ENCODE data around the gene ETV6.

Gene ETV6

GRCh38 chr12:11745113-11745512, 95.6 kb downstream of the ETV6 start:
- no peak for DNase-seq

- DNase-seq: no peak
These were observed 96.7 kb downstream of the ETV6 start for GRCh38 chr12:11746024-11746771.

- DNase-seq: no peak
These were observed 97.7 kb downstream of the ETV6 start for GRCh38 chr12:11746940-11747716.

- DNase-seq: no peak
These were observed 98.5 kb downstream of the ETV6 start for GRCh38 chr12:11747969-11748368.

GRCh38 chr12:11748903-11749302, 99.4 kb downstream of the ETV6 start:
- DNase-seq: no peak

GRCh38 chr12:11749943-11750690, 100.6 kb downstream of the ETV6 start:
- no peak for DNase-seq

- no peak for DNase-seq
These were observed 103.1 kb downstream of the ETV6 start for GRCh38 chr12:11752403-11753149.

GRCh38 chr12:11753150-11753499, 103.7 kb downstream of the ETV6 start:
- DNase-seq: no peak

GRCh38 chr12:11753826-11754225, 104.4 kb downstream of the ETV6 start:
- DNase-seq: no peak

GRCh38 chr12:11754256-11754655, 104.8 kb downstream of the ETV6 start:
- DNase-seq: no peak

- no peak for DNase-seq
These were observed 105.9 kb downstream of the ETV6 start for GRCh38 chr12:11755302-11755930.

- DNase-seq: no peak
These were observed 106.5 kb downstream of the ETV6 start for GRCh38 chr12:11756022-11756421.

- no peak for DNase-seq
These were observed 107.0 kb downstream of the ETV6 start for GRCh38 chr12:11756523-11756922.

GRCh38 chr12:11757095-11757494, 107.6 kb downstream of the ETV6 start:
- DNase-seq: no peak

GRCh38 chr12:11757531-11757930, 108.1 kb downstream of the ETV6 start:
- DNase-seq: no peak

GRCh38 chr12:11758087-11758486, 108.6 kb downstream of the ETV6 start:
- no peak for DNase-seq

- no peak for DNase-seq
These were observed 109.3 kb downstream of the ETV6 start for GRCh38 chr12:11758510-11759493.

- no peak for DNase-seq
These were observed 110.0 kb downstream of the ETV6 start for GRCh38 chr12:11759494-11759878.

GRCh38 chr12:11759899-11760298, 110.4 kb downstream of the ETV6 start:
- no peak for DNase-seq

GRCh38 chr12:11761869-11762567, 112.5 kb downstream of the ETV6 start:
- no peak for DNase-seq
